Measurements from ENCODE around the gene DDIAS.
"Not testable (repeated sequence)": the region's sequence is repeated elsewhere in the genome, so short reads cannot be mapped to it uniquely, and the experiment has no call there.

Gene DDIAS

DNA sequence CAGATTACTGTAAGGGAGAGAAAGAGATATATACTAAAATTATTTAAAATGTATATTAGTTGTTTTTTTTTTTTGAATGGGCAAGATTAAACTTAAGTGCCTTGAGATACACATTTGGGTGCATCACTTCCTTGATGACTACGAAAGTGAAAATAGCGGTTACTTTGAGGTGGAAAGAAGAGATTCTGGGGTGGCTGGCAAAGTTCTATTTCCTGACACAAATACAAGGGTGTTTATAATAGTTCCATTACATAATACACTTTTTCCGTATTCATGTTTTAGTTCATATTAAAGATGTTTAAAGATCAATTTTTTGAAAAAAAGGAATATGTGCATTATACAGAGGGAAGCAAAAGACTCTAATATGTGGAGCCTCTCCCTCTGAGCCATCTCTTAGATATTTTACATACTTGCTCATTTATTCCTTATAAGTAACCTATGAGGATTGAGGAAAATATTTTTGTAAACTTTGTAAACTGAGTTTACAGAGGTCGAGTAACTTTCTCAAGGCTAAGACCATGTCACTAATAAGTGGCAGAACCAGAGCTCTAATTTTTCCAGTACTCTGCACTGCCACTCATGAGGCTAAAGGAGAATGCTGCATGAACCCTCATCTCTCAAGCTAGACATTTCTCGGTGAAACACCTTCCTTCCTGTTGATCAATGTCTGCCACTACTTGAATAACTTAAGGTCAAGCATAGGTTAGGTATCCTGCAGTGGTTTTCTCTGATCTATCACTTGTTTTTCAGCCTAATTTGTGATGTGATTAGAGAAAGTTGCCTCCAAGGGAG is 58.6 kb downstream of the DDIAS start:
- TF ChIP-seq, protein P1, sequence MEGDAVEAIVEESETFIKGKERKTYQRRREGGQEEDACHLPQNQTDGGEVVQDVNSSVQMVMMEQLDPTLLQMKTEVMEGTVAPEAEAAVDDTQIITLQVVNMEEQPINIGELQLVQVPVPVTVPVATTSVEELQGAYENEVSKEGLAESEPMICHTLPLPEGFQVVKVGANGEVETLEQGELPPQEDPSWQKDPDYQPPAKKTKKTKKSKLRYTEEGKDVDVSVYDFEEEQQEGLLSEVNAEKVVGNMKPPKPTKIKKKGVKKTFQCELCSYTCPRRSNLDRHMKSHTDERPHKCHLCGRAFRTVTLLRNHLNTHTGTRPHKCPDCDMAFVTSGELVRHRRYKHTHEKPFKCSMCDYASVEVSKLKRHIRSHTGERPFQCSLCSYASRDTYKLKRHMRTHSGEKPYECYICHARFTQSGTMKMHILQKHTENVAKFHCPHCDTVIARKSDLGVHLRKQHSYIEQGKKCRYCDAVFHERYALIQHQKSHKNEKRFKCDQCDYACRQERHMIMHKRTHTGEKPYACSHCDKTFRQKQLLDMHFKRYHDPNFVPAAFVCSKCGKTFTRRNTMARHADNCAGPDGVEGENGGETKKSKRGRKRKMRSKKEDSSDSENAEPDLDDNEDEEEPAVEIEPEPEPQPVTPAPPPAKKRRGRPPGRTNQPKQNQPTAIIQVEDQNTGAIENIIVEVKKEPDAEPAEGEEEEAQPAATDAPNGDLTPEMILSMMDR (conservative IDR thresholded peaks at IDR 0.05; ENCODE audit: low read length): no peak
- no peak overlapping the region for H3K4me3 ChIP-seq (ENCODE audit: low read length)
- no peak for DNase-seq (ENCODE audit: low read depth)

DNA sequence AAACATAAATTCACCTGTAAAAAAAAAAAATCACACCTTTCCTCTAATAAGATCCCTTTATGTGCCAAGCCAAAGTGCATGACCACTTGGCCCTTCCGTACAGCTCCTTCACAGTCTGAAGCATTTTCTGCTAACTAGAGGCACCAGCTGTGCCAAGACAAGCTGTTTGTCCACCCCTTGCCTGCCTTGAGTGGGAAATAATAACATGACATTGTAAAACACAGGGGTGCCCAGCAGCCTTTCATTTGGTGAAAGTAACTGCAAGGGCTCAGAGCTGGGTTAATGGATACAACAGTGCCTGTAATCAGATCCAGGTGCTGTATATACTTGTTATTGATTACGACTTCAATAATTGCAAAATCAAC is 59.2 kb downstream of the DDIAS start:
- TF ChIP-seq, protein P1 (conservative IDR thresholded peaks at IDR 0.05; ENCODE audit: low read length): no peak
- no peak overlapping the region for H3K4me3 ChIP-seq (ENCODE audit: low read length)
- no peak for DNase-seq (ENCODE audit: low read depth)

DNA sequence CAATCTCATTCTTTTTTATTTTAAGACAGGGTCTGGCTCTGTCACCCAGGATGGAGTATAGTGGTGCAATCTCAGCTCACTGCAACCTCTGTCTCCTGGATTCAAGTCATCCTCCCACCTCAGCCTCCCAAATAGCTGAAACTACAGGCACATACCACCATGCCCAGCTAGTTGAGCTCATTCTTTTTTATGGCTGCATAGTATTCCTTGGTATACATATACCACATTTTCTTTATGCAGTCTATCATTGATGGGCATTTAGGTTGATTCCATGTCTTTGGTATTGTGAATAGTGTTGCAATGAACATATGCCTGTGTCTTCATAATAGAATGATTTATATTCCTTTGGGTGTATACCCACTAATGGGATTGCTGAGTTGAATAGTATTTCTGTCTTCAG is 60.5 kb downstream of the DDIAS start:
- not testable (repeated sequence) for DNase-seq (ENCODE audit: low read depth)

DNA sequence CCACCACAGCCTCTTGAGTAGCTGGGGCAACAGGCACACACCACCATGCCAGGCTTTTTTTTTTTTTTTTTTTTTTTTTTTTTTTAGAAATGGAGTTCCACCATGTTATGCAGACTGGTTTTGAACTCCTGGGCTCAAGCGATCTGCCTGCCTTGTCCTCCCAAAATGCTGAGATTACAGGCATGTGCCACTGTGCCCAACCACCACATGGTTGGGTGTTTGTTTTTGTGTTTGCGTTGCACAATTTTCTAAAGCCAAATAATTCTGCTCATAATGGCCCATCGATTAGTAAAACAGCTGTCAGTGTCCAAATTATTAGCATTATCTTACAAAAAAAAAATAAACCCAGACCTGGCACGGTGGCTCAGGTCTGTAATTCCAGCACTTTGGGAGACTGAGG is 65.8 kb downstream of the DDIAS start:
- no peak for DNase-seq (ENCODE audit: low read depth)
- TF ChIP-seq, protein P1 (conservative IDR thresholded peaks at IDR 0.05; ENCODE audit: low read length): no peak

More for the DNA sequence above, 60.5 kb downstream of the DDIAS start:
- not testable (repeated sequence) for H3K4me3 ChIP-seq (ENCODE audit: low read length)

DNA sequence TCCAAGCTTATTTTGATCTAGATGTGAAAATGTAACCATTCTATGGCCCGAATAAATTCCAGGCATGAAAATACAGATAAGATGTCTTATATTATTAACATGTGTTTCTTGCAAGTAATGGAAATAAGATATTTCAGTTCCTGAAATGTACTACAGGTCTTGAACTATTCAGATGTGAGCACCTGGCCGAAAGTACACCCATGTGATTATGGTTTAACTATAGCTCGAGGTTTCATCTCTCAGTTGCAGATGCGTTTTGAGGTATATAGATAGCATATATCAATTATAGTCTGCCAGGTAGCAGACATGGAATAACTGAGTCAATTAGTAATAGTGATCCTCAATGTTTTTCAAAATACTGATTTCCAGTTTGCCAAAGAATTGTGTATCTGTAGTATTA is 68.3 kb downstream of the DDIAS start:
- TF ChIP-seq, protein P1 (conservative IDR thresholded peaks at IDR 0.05; ENCODE audit: low read length): no peak
- no peak overlapping the region for H3K4me3 ChIP-seq (ENCODE audit: low read length)
- no peak for DNase-seq (ENCODE audit: low read depth)

More for the DNA sequence above, 65.8 kb downstream of the DDIAS start:
- no peak overlapping the region for H3K4me3 ChIP-seq (ENCODE audit: low read length)

DNA sequence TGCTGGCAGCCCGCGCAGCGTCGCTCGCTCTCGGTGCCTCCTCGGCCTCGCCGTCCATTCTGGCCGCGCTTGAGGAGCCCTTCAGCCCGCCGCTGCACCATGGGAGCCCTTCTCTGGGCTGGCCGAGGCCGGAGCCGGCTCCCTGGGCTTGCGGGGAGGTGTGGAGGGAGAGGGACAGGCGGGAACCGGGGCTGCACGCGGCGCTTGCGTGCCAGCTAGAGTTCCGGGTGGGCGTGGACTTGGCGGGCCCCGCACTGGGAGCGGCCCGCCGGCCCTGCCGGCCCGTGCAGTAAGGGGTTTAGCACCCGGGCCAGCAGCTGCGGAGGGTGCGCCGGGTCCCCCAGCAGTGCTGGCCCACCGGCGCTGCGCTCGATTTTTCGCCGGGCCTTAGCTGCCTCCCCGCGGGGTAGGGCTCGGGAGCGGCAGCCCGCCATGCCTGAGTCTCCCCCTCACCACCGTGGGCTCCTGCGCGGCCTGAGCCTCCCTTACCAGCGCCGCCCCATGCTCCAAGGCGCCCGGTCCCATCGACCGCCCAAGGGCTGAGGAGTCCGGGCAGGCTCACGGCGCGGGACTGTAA is 69.1 kb downstream of the DDIAS start:
- H3K4me3 ChIP-seq (ENCODE audit: low read length); DNase-seq (ENCODE audit: low read depth): not testable (repeated sequence)

DNA sequence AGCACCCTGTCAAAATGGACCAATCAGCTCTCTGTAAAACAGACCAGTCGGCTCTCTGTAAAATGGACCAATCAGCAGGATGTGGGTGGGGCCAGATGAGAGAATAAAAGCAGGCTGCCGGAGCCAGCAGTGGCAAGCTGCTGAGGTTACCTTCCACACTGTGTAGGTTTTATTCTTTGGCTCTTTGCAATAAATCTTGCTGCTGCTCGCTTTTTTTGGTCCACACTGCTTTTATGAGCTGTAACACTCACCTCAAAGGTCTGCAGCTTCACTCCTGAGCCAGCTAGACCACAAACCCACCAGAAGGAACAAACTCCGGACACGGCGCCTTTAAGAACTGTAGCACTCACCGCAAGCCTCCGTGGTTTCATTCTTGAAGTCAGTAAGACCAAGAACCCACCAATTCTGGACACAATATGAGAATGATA is 70.0 kb downstream of the DDIAS start:
- not testable (repeated sequence) for DNase-seq (ENCODE audit: low read depth); H3K4me3 ChIP-seq (ENCODE audit: low read length)

DNA sequence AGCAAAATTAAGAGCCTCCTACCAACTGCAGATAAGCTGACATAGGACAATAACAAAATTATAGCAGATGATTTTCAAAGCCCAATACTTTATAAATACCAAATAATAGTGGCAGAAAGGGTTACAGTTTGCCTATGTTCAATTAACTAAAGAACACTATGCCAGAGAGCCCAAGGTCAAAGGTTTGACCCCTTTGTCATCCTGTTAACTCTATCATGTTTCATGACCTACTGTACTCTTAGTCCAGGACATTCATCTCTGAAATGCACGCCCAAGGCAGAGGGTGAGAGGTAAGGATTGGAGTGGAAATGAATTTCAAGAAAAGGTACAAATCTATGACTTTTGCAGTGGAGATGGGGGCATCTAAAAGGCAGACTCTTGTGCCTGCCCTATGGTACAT is 70.6 kb downstream of the DDIAS start:
- TF ChIP-seq, protein P1 (conservative IDR thresholded peaks at IDR 0.05; ENCODE audit: low read length): no peak
- no peak for DNase-seq (ENCODE audit: low read depth)
- no peak overlapping the region for H3K4me3 ChIP-seq (ENCODE audit: low read length)
